ENCODE results near the gene RCSD1. TPM values are rescaled to one million over a fixed set of nuclear protein-coding genes. Genes with fewer than 3 reads are reported as not detected.

RCSD1 gene
- total and polyA plus RNA-seq, 7 donors = 3.9 to 34.2 (median 13.7) TPM

- no peak for DNase-seq
- 87 to 90% (median 89%) methylated on average over 2 of the region's 2 CpGs for WGBS, 3 donors
- Histone ChIP-seq H3K9me3 (no peaks in the 10 kb centered on the region), H3K36me3 (ENCODE audit: insufficient read depth in 1 of 2, low read depth in 1 of 2) (no peaks in the 10 kb centered on the region), H3K27ac (no peak overlapping the region), H3K4me1 (peaks cover 32% of the 10 kb centered on the region), H3K27me3 (ENCODE audit: insufficient read depth in 3 of 3, low read length in 2 of 3) (no peaks in the 10 kb centered on the region), H3K4me3 (peak overlapping the region; percentile 96)
- ATAC-seq = no peak
- intact Hi-C loops (cut with DNase I) = loop anchor here (5.0 kb wide), 3 partner anchors 38 to 358 kb away; no protein-coding TSS in a partner anchor
- no peak for TF ChIP-seq CTCF (IDR thresholded peaks at IDR 0.05)
These were observed 93.8 kb downstream of the RCSD1 start for GRCh38 chr1:167723707-167724323.

GRCh38 chr1:167726008-167726407 is 96.0 kb downstream of the RCSD1 start:
- intact Hi-C loops (cut with DNase I) = no loop called here

GRCh38 chr1:167728818-167729410 is 98.9 kb downstream of the RCSD1 start:
- H3K27me3 ChIP-seq (ENCODE audit: insufficient read depth in 3 of 3, low read length in 2 of 3) = no peaks in the 10 kb centered on the region
- ATAC-seq (no peak), DNase-seq (no peak)
- 95 to 98% (median 97%) methylated on average over 8 of the region's 8 CpGs for WGBS, 3 donors
- H3K36me3 ChIP-seq (ENCODE audit: insufficient read depth in 1 of 2, low read depth in 1 of 2) = peaks cover 0 to 8% of the 10 kb centered on the region in 2 donors
- no peak overlapping the region for H3K4me3 ChIP-seq
- peaks cover 19% of the 10 kb centered on the region for H3K4me1 ChIP-seq
- H3K27ac ChIP-seq = no peak overlapping the region
- H3K9me3 ChIP-seq = no peaks in the 10 kb centered on the region
- no peak for TF ChIP-seq CTCF (IDR thresholded peaks at IDR 0.05)
- intact Hi-C loops (cut with DNase I) = no loop called here

More at GRCh38 chr1:167726008-167726407, 96.0 kb downstream of the RCSD1 start:
- no peak overlapping the region for H3K27ac ChIP-seq
- no peak overlapping the region for H3K4me3 ChIP-seq
- peaks cover 32% of the 10 kb centered on the region for H3K4me1 ChIP-seq
- no peak for TF ChIP-seq CTCF (IDR thresholded peaks at IDR 0.05)
- H3K9me3 ChIP-seq = no peaks in the 10 kb centered on the region
- H3K36me3 ChIP-seq (ENCODE audit: insufficient read depth in 1 of 2, low read depth in 1 of 2) = peaks cover 0 to 8% of the 10 kb centered on the region in 2 donors
- H3K27me3 ChIP-seq (ENCODE audit: insufficient read depth in 3 of 3, low read length in 2 of 3) = no peaks in the 10 kb centered on the region
- DNase-seq = no peak
- 67 to 71% (median 68%) methylated on average over 1 of the region's 1 CpG for WGBS, 3 donors
- no peak for ATAC-seq

- intact Hi-C loops (cut with DNase I) = no loop called here
- no peak for TF ChIP-seq CTCF (IDR thresholded peaks at IDR 0.05)
- no peaks in the 10 kb centered on the region for H3K27me3 ChIP-seq (ENCODE audit: insufficient read depth in 3 of 3, low read length in 2 of 3)
- H3K4me3 ChIP-seq = no peak overlapping the region
- 96 to 98% (median 96%) methylated on average over 3 to 4 of the region's 4 CpGs for WGBS, 3 donors
- H3K36me3 ChIP-seq (ENCODE audit: insufficient read depth in 1 of 2, low read depth in 1 of 2) = peaks cover 0 to 8% of the 10 kb centered on the region in 2 donors
- no peak overlapping the region for H3K27ac ChIP-seq
- peaks cover 3% of the 10 kb centered on the region for H3K4me1 ChIP-seq
- no peak for ATAC-seq
- no peaks in the 10 kb centered on the region for H3K9me3 ChIP-seq
- no peak for DNase-seq
These were observed 104.2 kb downstream of the RCSD1 start for GRCh38 chr1:167734227-167734626.
